Jurkat, Clone E6-1 (cell line): ENCODE data around the gene TMSB4X.
"Not testable (repeated sequence)": the region's sequence is repeated elsewhere in the genome, so short reads cannot be mapped to it uniquely, and the experiment has no call there.

ENCODE experiments used
- DNase-seq: peaks from one replicate; pipeline ENCODE4 v3.0.0-alpha.2; 2011; ENCODE audit warnings: low read depth, low spot score
- H3K4me3 ChIP-seq: 2 replicates; pipeline ENCODE4 v1.5.1; 2011; ENCODE audit warnings: mild to moderate bottlenecking, low read length, control low read depth, moderate library complexity

The TMSB4X gene

GRCh38 chrX:13009844-13010243 lies 34.9 kb downstream of the TMSB4X start:
- H3K4me3 ChIP-seq, result no peak overlapping the region
- DNase-seq, result no peak

DNA sequence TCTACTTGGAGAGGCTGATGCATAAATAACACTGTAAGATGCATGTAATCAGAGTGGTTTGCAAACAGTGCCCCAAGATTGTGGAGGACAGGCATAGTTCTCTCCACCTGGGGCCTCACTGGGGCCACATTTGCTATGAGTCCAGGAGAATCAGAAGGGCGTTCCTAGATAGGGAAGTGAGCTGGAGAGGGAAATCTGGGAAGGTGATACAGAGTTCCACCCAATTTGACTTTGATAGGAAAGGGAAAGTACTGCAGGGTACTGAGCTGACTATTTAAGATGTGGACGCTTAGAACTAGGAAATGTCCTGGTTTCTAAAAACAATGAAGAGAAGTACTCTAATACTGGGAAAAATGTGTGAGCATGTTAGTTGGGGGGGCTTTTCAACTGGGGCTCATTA lies 35.6 kb downstream of the TMSB4X start:
- no peak for DNase-seq
- H3K4me3 ChIP-seq, result no peak overlapping the region

- no peak for DNase-seq
- H3K4me3 ChIP-seq, result no peak overlapping the region
Measured at GRCh38 chrX:13013363-13014110, 38.6 kb downstream of the TMSB4X start.

DNA sequence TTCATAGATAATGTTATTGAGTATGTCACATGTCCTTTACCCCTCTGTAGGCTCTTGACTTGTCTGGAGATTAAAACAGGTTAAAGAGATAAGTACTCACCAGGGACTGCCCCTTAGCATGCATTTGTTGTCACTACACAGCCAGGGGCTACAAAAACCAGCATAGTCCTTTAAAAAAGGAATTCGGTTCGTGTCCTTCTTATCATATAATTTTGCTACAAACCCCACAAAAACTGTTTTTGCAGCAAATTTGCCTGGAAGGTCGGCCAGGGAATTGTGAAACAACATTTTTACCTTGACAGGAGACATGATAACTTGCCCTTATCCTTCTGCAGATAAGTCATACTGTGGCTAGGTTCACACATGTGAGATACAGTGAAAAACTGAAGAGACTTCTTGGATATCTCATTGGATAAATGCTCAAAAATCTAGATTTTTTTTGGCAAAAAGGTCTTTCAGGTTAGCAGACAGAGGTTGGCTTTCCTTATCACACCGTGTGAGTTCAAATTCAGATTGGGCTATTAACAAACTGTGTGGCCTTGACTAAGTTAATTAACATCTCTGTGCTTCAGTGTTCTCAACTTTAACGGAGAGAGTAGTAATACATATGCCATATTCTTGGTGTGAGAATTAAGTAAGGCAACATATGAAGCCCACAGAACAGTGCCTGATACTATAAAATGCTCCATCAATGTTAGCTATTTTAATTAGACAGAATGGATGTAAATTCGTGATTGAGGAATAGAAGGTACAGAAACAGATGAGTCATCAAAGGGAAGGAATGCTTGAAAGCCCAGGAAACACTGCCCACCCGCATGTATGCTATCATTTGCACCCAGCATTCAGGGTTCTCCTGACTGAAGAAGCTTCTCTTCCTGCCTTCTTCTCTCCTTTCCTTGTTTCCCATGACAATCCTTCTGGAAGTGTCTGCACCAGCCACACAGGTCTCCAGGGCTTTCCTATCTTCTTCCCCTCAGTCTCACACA lies 39.5 kb downstream of the TMSB4X start:
- DNase-seq, result no peak
- no peak overlapping the region for H3K4me3 ChIP-seq

DNA sequence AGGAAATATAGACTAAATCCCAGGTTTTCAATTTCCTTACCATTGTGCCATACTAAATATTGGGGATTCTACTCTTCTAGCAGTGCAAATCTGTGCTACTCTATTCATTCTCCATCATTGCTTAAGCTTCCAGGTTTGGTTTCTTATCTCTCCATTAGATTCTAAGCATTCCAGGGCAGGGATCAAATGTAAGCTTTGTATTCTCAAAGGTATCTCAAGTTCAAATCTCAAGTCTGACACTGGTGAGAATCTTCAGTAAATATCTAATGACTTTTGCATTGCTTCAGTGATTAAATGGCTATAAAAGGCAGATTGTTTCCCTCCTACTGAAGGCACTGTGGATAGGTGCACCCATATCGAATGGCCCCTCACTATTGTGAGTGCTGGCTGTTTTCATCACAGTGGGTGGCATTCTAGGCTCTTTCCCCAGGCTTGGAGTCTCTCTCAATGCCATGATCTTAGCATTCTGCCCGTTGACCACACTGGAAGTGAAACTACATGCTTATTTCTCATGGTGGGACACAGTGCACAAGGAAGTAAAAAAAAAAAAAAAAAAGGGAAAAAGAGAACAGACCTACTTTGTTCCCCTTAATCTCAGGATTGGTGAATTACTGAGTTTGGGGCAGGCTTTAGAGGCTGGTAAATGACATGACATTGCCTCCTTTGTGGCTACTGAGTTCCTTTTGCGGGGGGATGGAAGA lies 40.8 kb downstream of the TMSB4X start:
- no peak overlapping the region for H3K4me3 ChIP-seq
- DNase-seq, result no peak

- not testable (repeated sequence) for DNase-seq, H3K4me3 ChIP-seq
Measured at GRCh38 chrX:13016731-13017130, 41.8 kb downstream of the TMSB4X start.

DNA sequence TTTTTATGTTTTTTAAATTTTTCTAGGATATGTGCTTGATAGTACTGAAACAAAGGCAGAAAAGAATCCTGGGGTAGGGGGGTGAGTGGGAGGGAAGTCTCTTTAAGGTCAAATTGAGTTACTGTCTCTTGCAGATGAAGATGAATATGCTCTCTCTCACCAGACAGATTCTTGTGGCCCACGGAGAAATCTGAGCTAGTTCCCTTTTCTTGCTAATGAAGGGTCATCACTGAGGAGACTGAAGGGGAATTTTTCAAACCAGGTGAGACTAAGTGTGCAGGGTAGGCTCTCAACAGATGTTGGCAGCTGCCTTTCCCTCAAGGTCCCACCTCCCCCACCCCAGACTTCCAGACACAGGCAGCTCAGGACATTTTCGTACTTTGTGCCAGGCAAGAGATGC lies 48.0 kb downstream of the TMSB4X start:
- no peak for DNase-seq
- no peak overlapping the region for H3K4me3 ChIP-seq

GRCh38 chrX:13023567-13023966 lies 48.7 kb downstream of the TMSB4X start:
- H3K4me3 ChIP-seq, result no peak overlapping the region
- no peak for DNase-seq

DNA sequence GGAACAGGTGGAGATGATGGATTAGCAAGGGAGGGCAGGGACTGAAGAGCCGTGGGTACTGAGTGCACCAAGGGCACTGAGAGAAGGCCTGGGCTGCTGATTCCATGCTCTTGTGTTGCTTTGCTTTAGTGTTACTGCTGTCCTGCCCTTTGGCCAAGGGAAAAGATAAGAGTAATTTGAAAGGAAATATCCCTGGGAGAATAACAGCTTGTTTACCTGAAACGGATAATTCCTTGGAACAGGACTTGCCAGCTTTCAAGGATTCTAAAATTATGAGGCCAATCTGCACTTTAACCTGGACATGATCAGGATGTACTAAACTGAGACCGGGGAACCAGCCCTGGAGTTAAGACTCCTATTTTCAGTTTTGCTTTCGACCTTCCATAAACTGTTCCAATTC lies 49.1 kb downstream of the TMSB4X start:
- no peak for DNase-seq
- no peak overlapping the region for H3K4me3 ChIP-seq

GRCh38 chrX:13024986-13025385 lies 50.1 kb downstream of the TMSB4X start:
- H3K4me3 ChIP-seq, result no peak overlapping the region
- no peak for DNase-seq
